Ectodermal cell (in vitro differentiated cells): ENCODE data around the gene ADCY5.

Source experiments
- H3K27ac ChIP-seq: 2 replicates; pipeline ENCODE4 v1.7.0; 2013; ENCODE audit warnings: mild to moderate bottlenecking, low read depth, low read length; ENCODE audit not compliant: insufficient read depth, poor library complexity, severe bottlenecking
- H3K27me3 ChIP-seq: 2 replicates; pipeline ENCODE4 v1.7.0; 2013; ENCODE audit warnings: mild to moderate bottlenecking, low read length; ENCODE audit not compliant: insufficient read depth, control insufficient read depth, poor library complexity, severe bottlenecking
- H3K36me3 ChIP-seq: one replicate; pipeline ENCODE4 v1.7.0; 2013; ENCODE audit warnings: low read length; ENCODE audit not compliant: control insufficient read depth, insufficient read depth
- H3K4me1 ChIP-seq: one replicate; pipeline ENCODE4 v1.7.0; 2013; ENCODE audit warnings: low read length; ENCODE audit not compliant: control insufficient read depth, insufficient read depth
- H3K4me3 ChIP-seq: 2 replicates; pipeline ENCODE4 v1.7.0; 2013; ENCODE audit warnings: low read depth, low read length, control low read depth; ENCODE audit not compliant: insufficient read depth
- H3K9me3 ChIP-seq: 2 replicates; pipeline ENCODE4 v1.7.0; 2013; ENCODE audit warnings: mild to moderate bottlenecking, low read length, moderate library complexity; ENCODE audit not compliant: control insufficient read depth
- WGBS, 2 experiments: methylation state at CpG; one replicate each; pipeline ENCODE4 v1.1.7; 2013; ENCODE audit warnings: missing lambda C conversion rate in 2 of 2; 5-methylcytosine and 5-hydroxymethylcytosine counted together

Gene ADCY5

GRCh38 chr3:123378409-123378915 is 70.4 kb downstream of the ADCY5 start:
- Histone ChIP-seq H3K9me3 (no peaks in the 10 kb centered on the region), H3K27ac (no peak overlapping the region), H3K36me3 (no peaks in the 10 kb centered on the region), H3K27me3 (no peaks in the 10 kb centered on the region), H3K4me1 (peaks cover 7% of the 10 kb centered on the region), H3K4me3 (no peak overlapping the region)
- WGBS, 2 experiments, result 83 to 89% methylated on average over 8 of the region's 8 CpGs

GRCh38 chr3:123377243-123377740 is 71.6 kb downstream of the ADCY5 start:
- H3K9me3 ChIP-seq, result no peaks in the 10 kb centered on the region
- WGBS, 2 experiments, result 83 to 87% methylated on average over 2 of the region's 2 CpGs
- H3K27ac ChIP-seq, result no peak overlapping the region
- H3K4me1 ChIP-seq, result no peaks in the 10 kb centered on the region
- H3K27me3 ChIP-seq, result no peaks in the 10 kb centered on the region
- H3K4me3 ChIP-seq, result no peak overlapping the region
- no peaks in the 10 kb centered on the region for H3K36me3 ChIP-seq

GRCh38 chr3:123376451-123377242 is 72.2 kb downstream of the ADCY5 start:
- no peaks in the 10 kb centered on the region for H3K4me1 ChIP-seq
- H3K27ac ChIP-seq, result no peak overlapping the region
- H3K9me3 ChIP-seq, result no peaks in the 10 kb centered on the region
- no peaks in the 10 kb centered on the region for H3K36me3 ChIP-seq
- no peaks in the 10 kb centered on the region for H3K27me3 ChIP-seq
- H3K4me3 ChIP-seq, result no peak overlapping the region
- WGBS, 2 experiments, result 80 to 83% methylated on average over 11 of the region's 11 CpGs

GRCh38 chr3:123375014-123375940 is 73.6 kb downstream of the ADCY5 start:
- 87 to 89% methylated on average over 13 of the region's 13 CpGs for WGBS, 2 experiments
- Histone ChIP-seq H3K27me3 (no peaks in the 10 kb centered on the region), H3K36me3 (no peaks in the 10 kb centered on the region), H3K9me3 (no peaks in the 10 kb centered on the region), H3K4me1 (no peaks in the 10 kb centered on the region), H3K4me3 (no peak overlapping the region), H3K27ac (no peak overlapping the region)

- no peaks in the 10 kb centered on the region for H3K4me1 ChIP-seq
- no peak overlapping the region for H3K27ac ChIP-seq
- 70 to 74% methylated on average over 2 of the region's 2 CpGs for WGBS, 2 experiments
- H3K27me3 ChIP-seq, result no peaks in the 10 kb centered on the region
- no peaks in the 10 kb centered on the region for H3K9me3 ChIP-seq
- H3K4me3 ChIP-seq, result no peak overlapping the region
- no peaks in the 10 kb centered on the region for H3K36me3 ChIP-seq
These were observed 74.9 kb downstream of the ADCY5 start for GRCh38 chr3:123374016-123374415.

- no peaks in the 10 kb centered on the region for H3K4me1 ChIP-seq
- no peaks in the 10 kb centered on the region for H3K27me3 ChIP-seq
- no peaks in the 10 kb centered on the region for H3K9me3 ChIP-seq
- no peak overlapping the region for H3K4me3 ChIP-seq
- H3K27ac ChIP-seq, result no peak overlapping the region
- H3K36me3 ChIP-seq, result no peaks in the 10 kb centered on the region
- WGBS, 2 experiments, result 72 to 77% methylated on average over 12 of the region's 13 CpGs
These were observed 75.4 kb downstream of the ADCY5 start for GRCh38 chr3:123373474-123373987.

GRCh38 chr3:123372686-123373473 is 76.0 kb downstream of the ADCY5 start:
- 91 to 93% methylated on average over 7 of the region's 7 CpGs for WGBS, 2 experiments

GRCh38 chr3:123371859-123372685 is 76.8 kb downstream of the ADCY5 start:
- no peaks in the 10 kb centered on the region for H3K27me3 ChIP-seq
- no peaks in the 10 kb centered on the region for H3K36me3 ChIP-seq
- no peaks in the 10 kb centered on the region for H3K4me1 ChIP-seq
- H3K9me3 ChIP-seq, result no peaks in the 10 kb centered on the region
- H3K27ac ChIP-seq, result no peak overlapping the region
- H3K4me3 ChIP-seq, result no peak overlapping the region
- 79 to 82% methylated on average over 6 of the region's 6 CpGs for WGBS, 2 experiments

More at GRCh38 chr3:123372686-123373473, 76.0 kb downstream of the ADCY5 start:
- no peak overlapping the region for H3K4me3 ChIP-seq
- H3K27ac ChIP-seq, result no peak overlapping the region
- H3K27me3 ChIP-seq, result no peaks in the 10 kb centered on the region
- H3K4me1 ChIP-seq, result no peaks in the 10 kb centered on the region
- H3K36me3 ChIP-seq, result no peaks in the 10 kb centered on the region
- H3K9me3 ChIP-seq, result no peaks in the 10 kb centered on the region

GRCh38 chr3:123371426-123371825 is 77.5 kb downstream of the ADCY5 start:
- Histone ChIP-seq H3K36me3 (no peaks in the 10 kb centered on the region), H3K4me3 (no peak overlapping the region), H3K9me3 (no peaks in the 10 kb centered on the region), H3K4me1 (no peaks in the 10 kb centered on the region), H3K27me3 (no peaks in the 10 kb centered on the region), H3K27ac (no peak overlapping the region)
- 88 to 91% methylated on average over 10 of the region's 10 CpGs for WGBS, 2 experiments
